OCI-M2 (cell line): ENCODE results near the gene RCBTB2.

Experiments
- DNase-seq: peaks from one replicate; lab custom pipeline; 2025; ENCODE audit not compliant: unreplicated experiment; lab: John Stamatoyannopoulos, UW

RCBTB2 gene

DNA sequence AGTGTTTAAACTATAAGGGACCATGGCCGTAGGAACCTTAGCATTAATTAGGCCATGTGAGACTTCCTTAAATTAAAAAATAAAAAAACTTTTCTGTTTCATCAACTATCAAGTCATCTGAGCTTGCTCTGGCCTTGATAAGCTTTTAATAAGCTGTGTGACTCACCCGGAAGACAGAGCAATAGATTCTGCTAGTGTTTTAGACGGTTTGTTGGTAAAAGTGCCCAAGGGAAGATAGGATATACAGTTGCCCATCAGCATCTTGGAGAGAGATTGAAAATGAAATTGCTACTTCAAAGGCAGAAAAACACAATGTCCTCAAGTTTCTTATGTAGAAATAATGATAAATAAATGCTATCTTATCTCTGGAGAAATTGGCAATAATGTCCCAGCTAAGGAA, 31.2 kb upstream of the RCBTB2 start:
- DNase-seq: no peak

- peak; percentile 53 for DNase-seq
Measured at GRCh38 chr13:48563626-48564025, 30.7 kb upstream of the RCBTB2 start.

GRCh38 chr13:48562296-48563066, 29.6 kb upstream of the RCBTB2 start:
- no peak for DNase-seq

GRCh38 chr13:48561466-48562235, 28.8 kb upstream of the RCBTB2 start:
- no peak for DNase-seq

DNA sequence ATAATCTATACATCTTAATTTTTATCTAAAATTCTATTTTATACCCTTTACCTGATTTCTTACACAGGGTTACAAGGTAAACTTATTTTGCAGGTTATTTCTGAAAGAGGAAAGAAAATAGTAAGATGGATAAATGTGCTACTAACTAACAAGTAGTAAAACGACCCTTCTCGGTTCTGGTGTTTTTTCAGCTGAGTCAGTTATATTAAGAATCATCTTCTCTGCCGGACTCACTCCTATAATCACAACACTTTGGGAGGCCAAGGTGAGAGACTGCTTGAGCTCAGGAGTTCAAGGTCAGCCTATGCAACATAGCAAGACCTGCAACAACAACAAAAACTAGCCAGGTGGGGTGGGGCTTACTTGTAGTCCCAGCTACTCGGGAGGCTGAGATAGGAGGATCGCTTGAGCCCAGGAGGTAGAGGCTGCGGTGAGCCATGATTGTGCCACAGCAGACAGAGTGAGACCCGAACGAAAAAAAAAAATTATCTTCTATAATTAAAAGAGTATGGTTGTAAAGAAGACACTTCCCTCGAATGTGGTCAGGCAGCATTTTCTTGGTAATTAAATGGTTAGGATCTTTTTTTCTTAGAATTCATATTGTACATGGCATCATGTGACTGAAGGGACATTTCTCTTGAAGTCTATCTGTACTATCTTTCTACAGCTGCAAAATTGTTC, 27.9 kb upstream of the RCBTB2 start:
- DNase-seq: no peak

- DNase-seq: no peak
Measured at GRCh38 chr13:48559638-48560320, 26.9 kb upstream of the RCBTB2 start.

DNA sequence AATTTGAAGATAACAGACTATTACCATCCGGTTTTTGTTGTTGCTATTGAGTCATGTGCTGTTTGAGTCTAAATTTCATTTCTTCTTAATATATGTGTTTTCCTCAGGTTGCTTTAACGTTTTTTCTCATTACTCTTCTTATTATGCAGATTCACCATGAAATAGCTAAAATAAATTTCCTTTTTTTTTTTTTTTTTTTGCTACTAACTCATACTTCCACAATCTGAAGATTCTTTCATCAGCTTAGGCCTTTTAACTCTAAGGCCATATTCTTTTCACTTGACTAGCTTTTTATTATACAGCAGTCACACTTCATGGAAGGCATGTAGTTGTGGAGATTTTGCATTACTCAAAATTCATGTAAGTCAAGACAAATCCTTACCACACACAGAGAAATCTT, 23.9 kb upstream of the RCBTB2 start:
- no peak for DNase-seq

- no peak for DNase-seq
Measured at GRCh38 chr13:48555441-48555840, 22.6 kb upstream of the RCBTB2 start.

- no peak for DNase-seq
Measured at GRCh38 chr13:48551329-48551728, 18.4 kb upstream of the RCBTB2 start.

GRCh38 chr13:48549658-48550057, 16.8 kb upstream of the RCBTB2 start:
- DNase-seq: no peak

DNA sequence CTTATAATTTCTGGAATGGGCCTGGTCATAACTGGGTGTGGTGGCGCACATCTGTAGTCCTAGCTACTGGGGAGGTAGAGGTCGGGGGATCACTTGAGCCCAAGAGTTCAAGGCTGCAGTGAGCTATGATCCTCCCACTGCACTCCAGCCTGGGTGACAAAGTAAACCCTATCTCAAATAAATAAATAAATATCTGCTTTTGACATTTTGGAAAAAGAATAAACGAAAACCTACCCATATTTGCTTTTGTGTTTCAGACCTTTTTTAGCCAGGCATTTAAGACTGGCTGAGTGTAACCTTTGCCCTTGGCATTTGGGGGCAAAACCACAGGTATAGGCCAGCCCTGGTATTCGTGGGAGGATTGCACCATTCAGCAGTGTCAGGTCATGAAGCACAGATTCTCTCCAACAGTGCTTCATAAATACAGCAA, 14.8 kb upstream of the RCBTB2 start:
- no peak for DNase-seq

DNA sequence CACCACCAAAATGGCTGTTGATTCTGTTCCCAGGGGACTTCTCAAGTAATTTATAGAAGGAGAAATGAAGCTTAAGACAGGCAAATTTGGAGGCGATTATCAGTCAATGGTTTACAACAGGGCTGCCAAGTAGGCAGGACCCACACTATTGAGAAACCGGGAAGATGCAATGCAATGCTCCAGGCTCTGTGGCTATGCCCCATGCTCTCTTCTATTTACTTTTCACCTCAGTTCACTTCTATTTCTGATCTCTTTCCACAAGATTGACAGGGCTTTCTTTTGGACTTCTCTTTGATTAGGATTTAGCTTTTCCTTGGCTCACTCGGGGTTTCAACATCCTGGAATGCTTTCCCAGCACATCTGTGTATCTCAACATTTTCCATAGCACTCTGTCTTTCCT, 12.7 kb upstream of the RCBTB2 start:
- DNase-seq: no peak

DNA sequence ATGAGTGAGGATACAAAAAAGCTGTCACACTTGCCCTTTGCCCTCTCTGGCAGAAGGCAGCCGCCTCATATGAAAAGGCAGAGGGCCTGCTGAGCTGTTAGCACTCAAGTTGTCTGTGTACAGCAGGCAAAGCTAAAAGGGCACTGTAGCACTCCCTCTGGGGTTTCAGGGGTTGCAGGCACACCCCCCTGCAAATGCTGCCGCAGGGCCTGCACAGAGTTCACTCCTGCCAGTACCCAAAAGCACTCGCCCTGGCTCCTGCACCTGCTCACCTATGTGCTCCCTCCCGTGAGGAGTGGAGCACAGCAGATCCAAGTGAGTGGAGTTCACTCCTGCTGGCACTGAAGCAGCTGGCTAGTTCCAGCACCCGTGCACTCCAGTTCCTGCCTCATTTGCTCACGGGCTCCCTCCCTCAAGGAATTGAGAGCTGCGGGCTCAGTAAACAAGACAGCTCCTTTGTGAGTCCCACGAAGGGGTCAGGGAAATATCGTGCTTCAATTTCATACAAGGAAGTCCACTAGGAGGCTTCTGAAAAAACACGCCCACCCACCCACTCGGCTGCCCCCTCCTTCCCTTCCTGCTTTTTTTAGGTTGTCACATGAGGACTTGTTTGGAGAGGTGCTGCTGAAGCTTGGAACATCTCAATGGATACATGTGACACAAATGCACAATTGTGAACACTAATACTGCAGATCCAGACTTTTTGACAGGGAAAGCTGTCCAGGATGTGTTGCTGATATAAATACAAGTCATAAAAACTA, 9.9 kb upstream of the RCBTB2 start:
- peak; percentile 69 for DNase-seq

DNA sequence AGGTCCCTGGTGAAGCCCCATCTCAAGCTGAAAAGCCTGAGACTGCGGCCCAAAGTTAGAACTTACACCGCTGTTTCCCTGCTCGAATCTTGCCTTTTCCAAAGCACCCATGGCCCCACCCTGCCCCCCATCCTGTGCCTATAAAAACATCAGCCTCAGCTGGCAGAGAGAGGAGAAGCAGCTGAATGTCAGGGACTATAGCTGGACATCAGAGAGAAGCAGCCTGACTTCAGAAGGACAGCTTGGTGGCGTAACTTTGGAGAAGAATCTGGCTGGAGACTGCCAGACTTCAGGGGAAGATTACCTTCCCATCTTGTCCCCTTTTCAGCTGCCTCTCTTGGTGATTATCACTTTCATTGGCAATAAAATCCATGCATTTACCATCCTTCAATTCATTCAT, 9.3 kb upstream of the RCBTB2 start:
- no peak for DNase-seq

DNA sequence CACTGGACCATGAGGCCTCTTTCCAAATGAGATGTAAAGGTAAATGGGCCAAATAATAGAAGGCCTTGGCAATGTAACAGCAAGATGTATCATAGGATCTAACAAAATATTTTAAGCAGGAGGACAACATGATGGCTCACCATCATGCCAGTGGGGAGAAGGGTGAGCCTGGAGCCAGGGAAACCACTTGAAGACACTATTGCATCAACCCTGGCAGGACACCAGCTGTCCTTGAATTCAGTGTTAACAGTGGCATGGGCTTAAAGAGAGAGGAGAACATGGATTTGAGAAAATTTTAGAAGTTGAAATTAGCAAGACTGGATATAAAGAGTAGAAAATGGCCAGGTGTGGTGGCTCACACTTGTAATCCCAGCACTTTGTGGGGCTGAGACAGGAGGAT, 6.7 kb upstream of the RCBTB2 start:
- no peak for DNase-seq

- DNase-seq: no peak
Measured at GRCh38 chr13:48536621-48537250, 3.9 kb upstream of the RCBTB2 start.

GRCh38 chr13:48535766-48536165, 2.9 kb upstream of the RCBTB2 start:
- DNase-seq: no peak

- no peak for DNase-seq
Measured at GRCh38 chr13:48534911-48535501, 2.1 kb upstream of the RCBTB2 start.

DNA sequence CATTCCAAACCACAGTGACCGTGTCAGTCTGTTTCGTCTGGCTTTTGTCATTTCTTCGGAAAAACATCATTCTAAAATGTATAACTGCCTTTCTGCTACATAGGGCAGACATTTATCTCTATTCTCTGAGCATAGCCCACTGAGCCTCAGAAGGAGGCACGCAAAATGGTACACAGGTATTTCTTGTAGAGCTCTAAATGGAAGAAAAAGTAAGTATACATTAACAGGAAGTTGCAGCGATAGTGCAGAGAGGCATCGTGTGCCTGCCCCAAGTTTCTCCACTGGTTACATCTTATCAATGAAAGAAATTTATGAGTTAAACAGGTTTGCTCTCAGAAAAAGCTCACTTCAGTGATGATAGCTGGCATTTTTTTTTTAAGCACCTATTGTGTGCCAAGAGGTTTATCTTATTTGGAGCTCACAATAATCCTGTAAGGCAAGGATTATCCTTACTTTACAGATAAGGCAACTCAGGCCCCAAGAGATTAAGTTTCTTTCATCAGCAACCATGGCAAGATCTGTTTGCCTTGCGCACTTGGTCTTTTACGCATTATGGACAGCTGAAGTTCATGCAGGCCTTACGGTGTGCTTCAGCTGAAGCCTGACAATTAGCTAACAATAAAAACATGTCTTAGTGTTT, 1.2 kb upstream of the RCBTB2 start:
- no peak for DNase-seq

DNA sequence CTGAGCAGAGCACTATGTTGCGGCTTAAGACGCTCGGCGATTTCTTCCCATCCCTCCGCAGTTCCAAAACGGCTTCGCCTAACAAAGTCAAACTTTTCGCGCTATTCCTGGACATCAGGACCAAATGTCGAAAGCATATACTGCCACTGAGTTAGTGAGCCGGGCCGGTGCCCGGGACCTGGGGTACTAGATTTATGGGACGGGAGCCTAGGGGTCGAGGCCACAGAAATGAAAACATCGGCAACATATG, 699 bp downstream of the RCBTB2 start:
- no peak for DNase-seq
